HL-60 (cell line): ENCODE results near the gene ATP2A2.

ENCODE experiments used
- CTCF ChIP-seq: IDR thresholded peaks from one replicate; pipeline ENCODE4 v1.5.1; 2011; ENCODE audit warnings: low read length, control low read depth, inconsistent platforms; ENCODE audit not compliant: insufficient read depth
- POLR2AphosphoS5 ChIP-seq: IDR thresholded peaks from 2 replicates; pipeline ENCODE4 v1.6.1; 2012; ENCODE audit warnings: low read depth
- REST ChIP-seq: IDR thresholded peaks from 2 replicates; pipeline ENCODE4 v1.6.1; 2012; ENCODE audit warnings: low read depth; ENCODE audit not compliant: insufficient replicate concordance

- no peak for TF ChIP-seq CTCF
- TF ChIP-seq POLR2AphosphoS5, result no peak
- TF ChIP-seq REST, result no peak
Measured at GRCh38 chr12:110333201-110333600, 52.2 kb downstream of the ATP2A2 start.
